ENCODE results near the gene CCDC27. TPM values are rescaled to one million over a fixed set of nuclear protein-coding genes. Genes with fewer than 3 reads are reported as not detected.

Gene CCDC27
- total and polyA plus RNA-seq, 4 experiments from 2014 or later, result not detected

DNA sequence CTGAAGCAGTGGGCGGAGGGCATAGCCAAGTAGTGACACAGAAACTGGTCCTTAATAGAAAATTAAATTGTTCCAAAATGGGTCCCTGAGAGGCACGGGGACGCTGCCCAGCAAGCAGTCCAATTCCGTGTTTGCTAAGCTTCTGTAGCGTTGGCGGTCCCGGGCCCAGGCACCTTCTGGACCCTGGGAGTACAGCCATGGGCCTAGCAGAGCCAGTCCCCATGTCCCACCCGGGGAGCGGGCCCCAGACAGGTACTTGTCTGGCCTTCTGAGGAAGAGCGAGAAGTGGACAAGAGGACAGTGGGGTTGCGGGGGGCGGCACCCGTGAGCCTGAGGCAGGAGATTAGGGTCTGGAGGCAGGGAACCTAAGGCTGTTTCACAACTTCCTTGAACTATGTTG, 11.5 kb upstream of the CCDC27 start:
- Histone ChIP-seq H3K4me3 (ENCODE audit: low read length in 2 of 2) (no peak overlapping the region), H3K27me3 (ENCODE audit: insufficient read depth, low read length) (no peaks in the 10 kb centered on the region), H3K36me3 (ENCODE audit: insufficient read depth, low read length) (peaks cover 12% of the 10 kb centered on the region), H3K9me3 (ENCODE audit: control insufficient read depth in 1 of 2, low read length in 2 of 2) (no peaks in the 10 kb centered on the region), H3K4me1 (ENCODE audit: insufficient read depth, low read length) (peaks cover 3% of the 10 kb centered on the region), H3K27ac (ENCODE audit: low read depth, low read length) (no peak overlapping the region)
- intact Hi-C loops (cut with micrococcal nuclease), result no loop called here
- CTCF ChIA-PET (ENCODE audit: partially characterized antibody), result no interaction called here
- H3K4me3 Mint-ChIP-seq, result no peak overlapping the region
- no peak overlapping the region for H3K27ac Mint-ChIP-seq
- H3K27me3 Mint-ChIP-seq, result no peaks in the 10 kb centered on the region
- H3K36me3 Mint-ChIP-seq, result peaks cover 18 to 43% of the 10 kb centered on the region in 2 donors
- peaks cover 8 to 18% (median 15%) of the 10 kb centered on the region in 4 donors for H3K4me1 Mint-ChIP-seq
- POLR2A ChIA-PET (ENCODE audit: partially characterized antibody), result no interaction called here
- no peak for DNase-seq
- H3K9me3 Mint-ChIP-seq, result no peaks in the 10 kb centered on the region

- intact Hi-C loops (cut with micrococcal nuclease), result no loop called here
- peaks cover 11% of the 10 kb centered on the region for H3K36me3 ChIP-seq (ENCODE audit: insufficient read depth, low read length)
Observed at GRCh38 chr1:3741566-3742438, 10.4 kb upstream of the CCDC27 start.

DNA sequence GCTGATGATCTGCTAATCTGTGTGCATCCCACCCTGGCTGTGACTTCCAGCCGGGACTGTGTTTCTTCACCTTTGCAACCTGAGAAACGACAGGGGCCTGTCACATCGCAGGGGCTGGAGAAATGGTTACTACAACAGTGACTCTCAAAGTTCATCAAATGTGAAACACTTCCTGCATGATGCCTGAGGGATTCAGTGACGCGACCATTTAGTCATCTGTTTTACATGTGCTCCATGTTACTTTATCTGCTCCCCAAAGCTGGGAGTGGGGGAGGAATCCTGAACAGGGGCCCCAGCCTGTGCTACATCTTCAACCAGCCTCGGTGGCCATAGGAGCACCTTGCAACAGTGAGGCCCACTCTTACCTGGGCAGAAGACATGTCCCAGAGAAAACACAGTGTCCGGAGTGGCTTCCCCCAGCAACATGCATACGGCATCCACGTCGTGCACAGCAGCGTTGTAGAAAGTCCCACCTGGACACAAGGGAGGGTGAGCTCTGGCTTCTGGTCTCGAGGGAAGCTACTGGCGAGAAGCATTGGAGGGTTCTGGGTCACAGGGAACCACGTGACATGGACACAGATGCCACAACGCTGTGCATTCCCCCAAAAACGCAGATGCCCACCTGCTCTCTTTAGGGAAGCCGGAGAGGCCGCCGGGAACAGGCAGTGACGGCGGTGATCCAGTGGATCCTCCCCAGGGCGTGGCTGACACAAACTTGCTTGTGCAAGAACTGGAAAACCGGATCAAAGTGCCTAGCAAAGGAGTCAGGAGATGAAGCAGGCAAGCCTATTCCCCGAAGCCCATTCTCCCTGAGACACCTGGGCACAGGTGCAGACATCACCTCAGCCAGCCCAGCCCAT, 9.6 kb upstream of the CCDC27 start:
- Histone ChIP-seq H3K9me3 (ENCODE audit: control insufficient read depth in 1 of 2, low read length in 2 of 2) (no peaks in the 10 kb centered on the region), H3K36me3 (ENCODE audit: insufficient read depth, low read length) (peaks cover 6% of the 10 kb centered on the region), H3K4me1 (ENCODE audit: insufficient read depth, low read length) (peaks cover 10% of the 10 kb centered on the region), H3K27me3 (ENCODE audit: insufficient read depth, low read length) (no peaks in the 10 kb centered on the region), H3K27ac (ENCODE audit: low read depth, low read length) (no peak overlapping the region), H3K4me3 (ENCODE audit: low read length in 2 of 2) (no peak overlapping the region)
- CTCF ChIA-PET (ENCODE audit: partially characterized antibody), result no interaction called here
- Mint-ChIP-seq H3K9me3 (no peaks in the 10 kb centered on the region), H3K4me3 (peak overlapping the region in 2 of 8 donors; percentile 20 to 31), H3K4me1 (peaks cover 15 to 28% (median 23%) of the 10 kb centered on the region in 4 donors), H3K27me3 (no peaks in the 10 kb centered on the region), H3K27ac (peak overlapping the region in 1 of 7 donors; percentile 6), H3K36me3 (peaks cover 12 to 29% of the 10 kb centered on the region in 2 donors)
- POLR2A ChIA-PET (ENCODE audit: partially characterized antibody), result no interaction called here
- no peak for DNase-seq
- intact Hi-C loops (cut with micrococcal nuclease), result no loop called here

More at GRCh38 chr1:3741566-3742438, 10.4 kb upstream of the CCDC27 start:
- Mint-ChIP-seq H3K9me3 (no peaks in the 10 kb centered on the region), H3K27me3 (no peaks in the 10 kb centered on the region), H3K27ac (no peak overlapping the region), H3K4me1 (peaks cover 15 to 26% (median 22%) of the 10 kb centered on the region in 4 donors), H3K36me3 (peaks cover 18 to 35% of the 10 kb centered on the region in 2 donors), H3K4me3 (peak overlapping the region in 2 of 8 donors; percentile 17 to 31)
- DNase-seq, result no peak
- Histone ChIP-seq H3K4me3 (ENCODE audit: low read length in 2 of 2) (no peak overlapping the region), H3K9me3 (ENCODE audit: control insufficient read depth in 1 of 2, low read length in 2 of 2) (no peaks in the 10 kb centered on the region), H3K27me3 (ENCODE audit: insufficient read depth, low read length) (no peaks in the 10 kb centered on the region), H3K4me1 (ENCODE audit: insufficient read depth, low read length) (peaks cover 8% of the 10 kb centered on the region), H3K27ac (ENCODE audit: low read depth, low read length) (no peak overlapping the region)
- ChIA-PET CTCF (ENCODE audit: partially characterized antibody) (no interaction called here), POLR2A (ENCODE audit: partially characterized antibody) (no interaction called here)

DNA sequence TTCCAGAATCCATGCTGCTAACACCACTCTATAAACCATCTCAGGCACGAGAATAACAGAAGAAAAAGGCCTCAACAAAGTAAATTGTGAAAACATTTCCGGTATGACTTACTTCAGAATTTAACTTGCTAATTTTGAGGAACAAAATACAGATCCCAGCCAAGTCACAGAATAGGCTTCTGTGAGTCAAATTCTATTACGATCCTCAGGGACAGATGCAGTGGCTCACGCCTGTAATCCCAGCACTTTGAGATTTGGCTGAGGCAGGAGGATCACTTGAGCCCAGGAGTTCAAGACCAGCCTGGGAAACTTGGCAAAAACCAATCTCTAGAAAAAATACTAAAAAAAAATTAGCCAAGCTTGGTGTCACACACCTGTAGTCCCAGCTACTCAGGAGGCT, 8.8 kb upstream of the CCDC27 start:
- Histone ChIP-seq H3K36me3 (ENCODE audit: insufficient read depth, low read length) (peaks cover 6% of the 10 kb centered on the region), H3K27me3 (ENCODE audit: insufficient read depth, low read length) (no peaks in the 10 kb centered on the region), H3K27ac (ENCODE audit: low read depth, low read length) (no peak overlapping the region), H3K4me3 (ENCODE audit: low read length in 2 of 2) (no peak overlapping the region), H3K4me1 (ENCODE audit: insufficient read depth, low read length) (peaks cover 17% of the 10 kb centered on the region), H3K9me3 (ENCODE audit: control insufficient read depth in 1 of 2, low read length in 2 of 2) (no peaks in the 10 kb centered on the region)
- H3K9me3 Mint-ChIP-seq, result no peaks in the 10 kb centered on the region
- ChIA-PET CTCF (ENCODE audit: partially characterized antibody) (no interaction called here), POLR2A (ENCODE audit: partially characterized antibody) (no interaction called here)
- H3K27me3 Mint-ChIP-seq, result no peaks in the 10 kb centered on the region
- DNase-seq, result no peak
- H3K36me3 Mint-ChIP-seq, result peaks cover 12 to 29% of the 10 kb centered on the region in 2 donors
- intact Hi-C loops (cut with micrococcal nuclease), result no loop called here
- H3K4me3 Mint-ChIP-seq, result peak overlapping the region in 1 of 8 donors; percentile 20
- peaks cover 21 to 36% (median 31%) of the 10 kb centered on the region in 4 donors for H3K4me1 Mint-ChIP-seq
- no peak overlapping the region for H3K27ac Mint-ChIP-seq

DNA sequence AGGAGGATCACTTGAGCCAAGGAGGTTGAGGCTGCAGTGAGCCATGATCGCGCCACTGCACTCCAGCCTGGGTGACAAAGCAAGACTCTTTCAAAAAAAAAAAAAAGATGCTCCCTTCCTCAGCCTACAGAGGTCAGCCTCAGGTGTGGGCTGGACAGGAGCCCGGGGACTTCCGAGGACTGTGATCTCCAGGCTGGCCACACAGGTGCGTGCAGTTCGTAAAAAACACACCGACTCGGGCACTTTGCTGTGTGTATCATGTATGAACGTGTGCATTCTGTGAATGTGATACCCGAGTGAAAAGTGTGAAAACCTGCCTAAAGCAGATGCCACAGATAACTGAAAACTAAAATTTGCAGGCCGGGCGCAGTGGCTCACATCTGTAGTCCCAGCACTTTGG, 8.4 kb upstream of the CCDC27 start:
- POLR2A ChIA-PET (ENCODE audit: partially characterized antibody), result no interaction called here
- H3K4me1 Mint-ChIP-seq, result peaks cover 21 to 38% (median 33%) of the 10 kb centered on the region in 4 donors
- DNase-seq, result no peak
- intact Hi-C loops (cut with micrococcal nuclease), result no loop called here
- peaks cover 12 to 29% of the 10 kb centered on the region in 2 donors for H3K36me3 Mint-ChIP-seq
- H3K27me3 Mint-ChIP-seq, result no peaks in the 10 kb centered on the region
- Histone ChIP-seq H3K4me3 (ENCODE audit: low read length in 2 of 2) (no peak overlapping the region), H3K27me3 (ENCODE audit: insufficient read depth, low read length) (no peaks in the 10 kb centered on the region), H3K27ac (ENCODE audit: low read depth, low read length) (no peak overlapping the region), H3K36me3 (ENCODE audit: insufficient read depth, low read length) (peaks cover 6% of the 10 kb centered on the region), H3K4me1 (ENCODE audit: insufficient read depth, low read length) (peaks cover 17% of the 10 kb centered on the region), H3K9me3 (ENCODE audit: control insufficient read depth in 1 of 2, low read length in 2 of 2) (no peaks in the 10 kb centered on the region)
- no peaks in the 10 kb centered on the region for H3K9me3 Mint-ChIP-seq
- CTCF ChIA-PET (ENCODE audit: partially characterized antibody), result no interaction called here
- peak overlapping the region in 2 of 7 donors; percentile 41 to 61 for H3K27ac Mint-ChIP-seq
- H3K4me3 Mint-ChIP-seq, result no peak overlapping the region

DNA sequence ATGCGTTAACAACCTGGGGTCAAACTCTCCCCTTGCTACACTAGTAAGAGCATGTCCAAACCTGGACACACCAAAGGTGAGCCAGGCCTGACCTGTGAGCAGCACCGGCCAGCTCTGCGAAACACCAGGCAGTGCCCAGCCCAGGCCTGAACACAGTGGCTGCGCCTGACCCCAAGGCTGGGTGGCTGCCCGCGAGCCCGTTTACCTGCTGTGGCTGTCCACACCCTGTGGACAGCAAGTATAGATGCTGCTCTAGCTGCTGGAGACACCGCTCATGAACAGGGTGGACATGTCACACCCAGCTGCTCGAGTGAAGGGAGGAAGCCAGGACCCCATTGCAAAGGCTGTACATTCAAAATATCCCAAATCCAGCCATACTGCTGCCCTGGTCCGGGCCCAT, 7.6 kb upstream of the CCDC27 start:
- H3K27ac Mint-ChIP-seq, result peak overlapping the region in 1 of 7 donors; percentile 77
- CTCF ChIA-PET (ENCODE audit: partially characterized antibody), result no interaction called here
- H3K9me3 Mint-ChIP-seq, result no peaks in the 10 kb centered on the region
- no peaks in the 10 kb centered on the region for H3K9me3 ChIP-seq (ENCODE audit: control insufficient read depth in 1 of 2, low read length in 2 of 2)
- no peaks in the 10 kb centered on the region for H3K27me3 ChIP-seq (ENCODE audit: insufficient read depth, low read length)
- intact Hi-C loops (cut with micrococcal nuclease), result no loop called here
- H3K36me3 ChIP-seq (ENCODE audit: insufficient read depth, low read length), result peaks cover 6% of the 10 kb centered on the region
- POLR2A ChIA-PET (ENCODE audit: partially characterized antibody), result no interaction called here
- no peak overlapping the region for H3K27ac ChIP-seq (ENCODE audit: low read depth, low read length)
- peaks cover 21 to 41% (median 33%) of the 10 kb centered on the region in 4 donors for H3K4me1 Mint-ChIP-seq
- H3K36me3 Mint-ChIP-seq, result peaks cover 12 to 29% of the 10 kb centered on the region in 2 donors
- no peak overlapping the region for H3K4me3 ChIP-seq (ENCODE audit: low read length in 2 of 2)
- H3K4me1 ChIP-seq (ENCODE audit: insufficient read depth, low read length), result peaks cover 17% of the 10 kb centered on the region
- no peak for DNase-seq
- H3K4me3 Mint-ChIP-seq, result peak overlapping the region in 1 of 8 donors; percentile 25
- no peaks in the 10 kb centered on the region for H3K27me3 Mint-ChIP-seq

- no peaks in the 10 kb centered on the region for H3K27me3 ChIP-seq (ENCODE audit: insufficient read depth, low read length)
- H3K27ac ChIP-seq (ENCODE audit: low read depth, low read length), result no peak overlapping the region
- H3K9me3 ChIP-seq (ENCODE audit: control insufficient read depth in 1 of 2, low read length in 2 of 2), result no peaks in the 10 kb centered on the region
- no peaks in the 10 kb centered on the region for H3K9me3 Mint-ChIP-seq
- H3K4me3 Mint-ChIP-seq, result peak overlapping the region in 3 of 8 donors; percentile 57 to 81 (median 80)
- H3K36me3 Mint-ChIP-seq, result peaks cover 12 to 29% of the 10 kb centered on the region in 2 donors
- no peak overlapping the region for H3K4me3 ChIP-seq (ENCODE audit: low read length in 2 of 2)
- ChIA-PET CTCF (ENCODE audit: partially characterized antibody) (no interaction called here), POLR2A (ENCODE audit: partially characterized antibody) (no interaction called here)
- peak overlapping the region in 5 of 7 donors; percentile 8 to 77 (median 55) for H3K27ac Mint-ChIP-seq
- intact Hi-C loops (cut with micrococcal nuclease), result no loop called here
- H3K27me3 Mint-ChIP-seq, result no peaks in the 10 kb centered on the region
- DNase-seq, result no peak
- H3K36me3 ChIP-seq (ENCODE audit: insufficient read depth, low read length), result peaks cover 6% of the 10 kb centered on the region
- peaks cover 17% of the 10 kb centered on the region for H3K4me1 ChIP-seq (ENCODE audit: insufficient read depth, low read length)
- H3K4me1 Mint-ChIP-seq, result peaks cover 21 to 41% (median 33%) of the 10 kb centered on the region in 4 donors
Observed at GRCh38 chr1:3745071-3745470, 7.2 kb upstream of the CCDC27 start.

Data from CD4-positive, alpha-beta memory T cell (primary cell).